DOHH2 (cell line): ENCODE results near the gene EVX1.

Experiments used
- H3F3A ChIP-seq: fragments of 200-600 bp; sonication (generic), shearing (Covaris generic); 2 replicates; pipeline ENCODE4 v1.6.0; 2016; ENCODE audit warnings: antibody characterized with exemption, mild to moderate bottlenecking; ENCODE audit not compliant: control insufficient read depth, insufficient read depth
- H3K27ac ChIP-seq: fragments of 200-600 bp; sonication (generic); 2 replicates; pipeline ENCODE4 v1.5.1; 2014; ENCODE audit warnings: low read depth, mild to moderate bottlenecking, low read length, moderate library complexity
- H3K27me3 ChIP-seq: fragments of 200-600 bp; sonication (generic); 2 replicates; pipeline ENCODE4 v1.6.1; 2014; ENCODE audit warnings: mild to moderate bottlenecking, low read length, mixed read lengths; ENCODE audit not compliant: control insufficient read depth
- H3K36me3 ChIP-seq: fragments of 200-600 bp; sonication (generic); 2 replicates; pipeline ENCODE4 v1.6.1; 2014; ENCODE audit warnings: mild to moderate bottlenecking, low read length, moderate library complexity, mixed read lengths; ENCODE audit not compliant: control insufficient read depth
- H3K4me1 ChIP-seq: fragments of 200-600 bp; sonication (generic); 2 replicates; pipeline ENCODE4 v1.6.1; 2014; ENCODE audit warnings: mild to moderate bottlenecking, low read length, mixed read lengths; ENCODE audit not compliant: control insufficient read depth
- H3K4me2 ChIP-seq: fragments of 200-600 bp; sonication (generic); 2 replicates; pipeline ENCODE4 v1.6.0; 2014; ENCODE audit warnings: mild to moderate bottlenecking, low read length, moderate library complexity
- H3K4me3 ChIP-seq: fragments of 200-600 bp; sonication (generic); 2 replicates; pipeline ENCODE4 v1.5.1; 2014; ENCODE audit warnings: mild to moderate bottlenecking, low read length, mixed read lengths
- H3K79me2 ChIP-seq: fragments of 200-600 bp; sonication (generic); 2 replicates; pipeline ENCODE4 v1.6.1; 2014; ENCODE audit warnings: mild to moderate bottlenecking, low read length, mixed read lengths; ENCODE audit not compliant: control insufficient read depth
- H3K9me2 ChIP-seq: fragments of 200-600 bp; sonication (generic); replicated peaks from 2 replicates; pipeline ENCODE4 v1.6.1; 2014; ENCODE audit warnings: mild to moderate bottlenecking, low read length, mixed read lengths; ENCODE audit not compliant: control insufficient read depth
- H3K9me3 ChIP-seq: fragments of 200-600 bp; sonication (generic); 2 replicates; pipeline ENCODE4 v1.6.1; 2014; ENCODE audit warnings: antibody characterized with exemption, low read length, mixed read lengths; ENCODE audit not compliant: control insufficient read depth, insufficient read depth
- H4K20me1 ChIP-seq: fragments of 200-600 bp; sonication (generic); 2 replicates; pipeline ENCODE4 v1.6.0; 2014; ENCODE audit warnings: low read depth, mild to moderate bottlenecking, antibody characterized with exemption, low read length, moderate library complexity; ENCODE audit not compliant: control insufficient read depth, insufficient read depth
- EZH2phosphoT487 ChIP-seq: fragments of 200-600 bp; sonication (generic); IDR thresholded peaks from 2 replicates; pipeline ENCODE4 v1.6.1; 2017; ENCODE audit warnings: borderline replicate concordance, mild to moderate bottlenecking, antibody characterized with exemption, low read length, moderate library complexity, mixed read lengths
- TF ChIP-seq, protein P1 (sequence below): fragments of 200-600 bp; sonication (generic); IDR thresholded peaks from one replicate; pipeline ENCODE4 v1.5.1; 2014; ENCODE audit warnings: antibody characterized with exemption, mild to moderate bottlenecking, low read depth, low read length; ENCODE audit not compliant: poor library complexity, severe bottlenecking

The EVX1 gene

DNA sequence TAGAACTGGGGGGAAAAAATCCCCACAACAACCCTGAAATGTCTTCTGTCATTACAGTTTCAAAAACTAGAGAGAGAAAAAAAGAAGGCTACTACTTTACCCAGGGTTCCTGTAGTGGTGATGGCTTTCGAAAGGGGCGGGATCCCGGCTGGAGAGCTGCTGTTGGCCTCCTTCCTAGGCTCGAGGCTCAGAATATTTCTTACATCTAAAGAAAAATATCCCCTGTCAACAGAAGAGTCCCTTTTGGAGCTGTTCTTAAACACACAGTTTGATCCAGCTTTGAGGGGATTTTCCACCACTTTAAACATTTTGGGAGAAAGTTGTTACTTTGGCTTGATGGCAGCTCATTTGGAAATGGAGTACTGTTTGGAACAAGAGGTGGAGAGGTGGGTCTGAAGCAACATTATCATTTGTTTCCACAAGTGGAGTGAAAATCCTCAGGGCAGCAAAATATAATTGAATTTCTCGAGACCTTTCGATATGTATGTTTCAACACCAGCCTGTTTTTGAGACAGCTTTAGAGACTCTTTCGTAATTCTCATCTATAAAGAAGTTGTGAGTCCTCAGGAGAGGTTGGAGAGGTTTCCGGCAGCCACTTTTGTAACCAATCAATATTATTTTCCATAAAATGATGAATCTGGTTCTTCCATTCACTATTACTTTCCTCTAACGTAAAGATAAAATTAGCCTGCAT lies 47.8 kb upstream of the EVX1 start:
- Histone ChIP-seq H3K79me2 (no peaks in the 10 kb centered on the region), H3F3A (peaks cover 2% of the 10 kb centered on the region; the same call in 1 of the 2 replicates), H3K9me3 (no peaks in the 10 kb centered on the region), H3K4me2 (no peak overlapping the region), H3K4me1 (peaks cover 3% of the 10 kb centered on the region; the same call in 1 of the 2 replicates), H3K36me3 (no peaks in the 10 kb centered on the region), H3K9me2 (no peaks in the 10 kb centered on the region), H3K27ac (no peak overlapping the region), H3K27me3 (peaks cover 89% of the 10 kb centered on the region), H4K20me1 (0 out of 2 replicates have a peak, but pooled peaks cover 5% of the 10 kb centered on the region), H3K4me3 (no peak overlapping the region)
- TF ChIP-seq EZH2phosphoT487 = peak; percentile 7; the same call in 1 of the 2 replicates
- TF ChIP-seq, protein P1, sequence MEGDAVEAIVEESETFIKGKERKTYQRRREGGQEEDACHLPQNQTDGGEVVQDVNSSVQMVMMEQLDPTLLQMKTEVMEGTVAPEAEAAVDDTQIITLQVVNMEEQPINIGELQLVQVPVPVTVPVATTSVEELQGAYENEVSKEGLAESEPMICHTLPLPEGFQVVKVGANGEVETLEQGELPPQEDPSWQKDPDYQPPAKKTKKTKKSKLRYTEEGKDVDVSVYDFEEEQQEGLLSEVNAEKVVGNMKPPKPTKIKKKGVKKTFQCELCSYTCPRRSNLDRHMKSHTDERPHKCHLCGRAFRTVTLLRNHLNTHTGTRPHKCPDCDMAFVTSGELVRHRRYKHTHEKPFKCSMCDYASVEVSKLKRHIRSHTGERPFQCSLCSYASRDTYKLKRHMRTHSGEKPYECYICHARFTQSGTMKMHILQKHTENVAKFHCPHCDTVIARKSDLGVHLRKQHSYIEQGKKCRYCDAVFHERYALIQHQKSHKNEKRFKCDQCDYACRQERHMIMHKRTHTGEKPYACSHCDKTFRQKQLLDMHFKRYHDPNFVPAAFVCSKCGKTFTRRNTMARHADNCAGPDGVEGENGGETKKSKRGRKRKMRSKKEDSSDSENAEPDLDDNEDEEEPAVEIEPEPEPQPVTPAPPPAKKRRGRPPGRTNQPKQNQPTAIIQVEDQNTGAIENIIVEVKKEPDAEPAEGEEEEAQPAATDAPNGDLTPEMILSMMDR = no peak

DNA sequence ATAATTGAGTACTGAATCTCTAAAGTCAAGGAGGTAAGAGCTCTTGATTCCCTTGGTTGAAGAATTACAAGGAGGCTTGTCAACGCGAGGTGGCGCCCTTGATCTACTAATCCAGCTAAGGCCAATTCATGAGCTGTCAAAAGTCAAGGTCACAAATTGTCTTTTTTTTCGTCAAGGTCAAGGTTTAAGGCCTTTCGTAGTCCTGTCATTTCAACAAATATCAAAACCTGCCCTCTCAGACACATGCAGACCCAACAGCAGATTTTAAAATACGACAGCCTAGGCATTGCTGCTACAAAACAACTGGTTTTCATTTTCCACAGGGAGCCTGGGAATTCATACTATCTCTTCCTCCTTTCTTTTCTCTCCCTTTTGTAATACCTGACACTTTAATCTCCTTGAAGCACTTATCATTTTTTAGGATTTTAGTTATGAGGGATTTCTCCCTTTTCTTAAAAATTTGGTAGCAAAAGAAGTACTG lies 46.3 kb upstream of the EVX1 start:
- Histone ChIP-seq H3K4me3 (no peak overlapping the region), H3K4me1 (peaks cover 15% of the 10 kb centered on the region), H3K4me2 (no peak overlapping the region)

DNA sequence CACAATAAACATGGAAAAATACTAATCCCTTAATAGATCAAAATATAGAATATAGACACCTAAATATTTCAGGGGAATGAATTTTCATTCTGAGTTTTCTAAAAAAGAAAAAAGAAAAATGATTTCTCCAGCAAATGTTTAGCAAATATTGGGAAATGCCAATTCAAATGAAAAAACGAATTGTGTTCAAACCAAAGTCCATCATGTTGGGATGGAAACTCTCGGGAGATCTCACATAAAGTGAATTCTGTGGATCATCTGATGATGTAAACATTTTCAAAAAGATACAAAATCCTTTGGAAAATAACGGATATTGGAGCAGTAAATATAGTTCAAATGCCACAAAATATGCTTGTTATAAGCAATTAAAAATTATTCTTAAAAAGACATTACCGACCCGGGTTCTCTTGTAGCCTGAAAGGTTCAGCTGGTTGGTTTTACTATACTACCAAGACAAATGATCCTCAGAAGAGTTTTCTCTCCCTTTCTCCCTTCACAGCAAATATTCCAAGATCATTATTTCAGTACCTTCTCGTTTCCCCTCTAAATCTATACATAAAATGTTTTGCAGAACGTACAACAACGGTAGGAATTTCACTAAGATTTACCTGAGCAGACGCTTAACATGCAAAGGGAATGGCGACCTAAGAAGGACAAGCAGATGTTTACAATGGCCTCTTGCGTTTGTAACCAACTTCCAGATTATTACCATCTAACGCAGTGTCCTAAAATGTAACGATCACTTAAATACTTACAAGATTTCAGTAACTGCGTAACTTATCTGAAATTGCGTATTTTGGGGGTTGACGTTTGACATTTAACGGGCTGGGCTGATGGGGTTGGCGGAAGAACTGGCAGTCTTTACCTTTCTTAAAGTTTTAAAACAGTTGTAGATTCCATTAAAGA lies 45.2 kb upstream of the EVX1 start:
- Histone ChIP-seq H3K4me2 (no peak overlapping the region), H3F3A (peaks cover 2% of the 10 kb centered on the region; the same call in 1 of the 2 replicates), H3K9me3 (no peaks in the 10 kb centered on the region), H3K27ac (no peak overlapping the region), H3K27me3 (peaks cover 86% of the 10 kb centered on the region), H4K20me1 (peaks cover 7% of the 10 kb centered on the region; the same call in 1 of the 2 replicates), H3K9me2 (no peaks in the 10 kb centered on the region), H3K36me3 (no peaks in the 10 kb centered on the region), H3K4me1 (peaks cover 18% of the 10 kb centered on the region), H3K4me3 (no peak overlapping the region), H3K79me2 (no peaks in the 10 kb centered on the region)
- TF ChIP-seq, protein P1 = no peak
- TF ChIP-seq EZH2phosphoT487 = 0 out of 2 replicates have a peak, but pooled peaks have one; percentile 67

More for the DNA sequence above, 46.3 kb upstream of the EVX1 start:
- TF ChIP-seq EZH2phosphoT487 = no peak
- TF ChIP-seq, protein P1 = peak; percentile 90
- no peak overlapping the region for H3K27ac ChIP-seq
- peaks cover 86% of the 10 kb centered on the region for H3K27me3 ChIP-seq
- no peaks in the 10 kb centered on the region for H3K9me2 ChIP-seq
- H4K20me1 ChIP-seq = peaks cover 7% of the 10 kb centered on the region; the same call in 1 of the 2 replicates
- H3F3A ChIP-seq = peaks cover 2% of the 10 kb centered on the region; the same call in 1 of the 2 replicates
- no peaks in the 10 kb centered on the region for H3K79me2 ChIP-seq
- no peaks in the 10 kb centered on the region for H3K9me3 ChIP-seq
- H3K36me3 ChIP-seq = no peaks in the 10 kb centered on the region
